Keratinocyte (primary cell): Measurements from ENCODE around the gene TAF1D.

ENCODE experiments used
- EZH2 ChIP-seq: IDR thresholded peaks from one replicate; pipeline ENCODE4 v1.6.1; 2012; ENCODE audit warnings: inconsistent platforms, mild to moderate bottlenecking, low read length, moderate library complexity
- TF ChIP-seq, protein P1 (sequence below), 3 experiments: IDR thresholded peaks in 1 of 3; conservative IDR thresholded peaks in 1 of 3; optimal IDR thresholded peaks in 1 of 3; 2 replicates in 2 of 3; 3 replicates in 1 of 3; pipeline versions ENCODE3 to v1.5.1; 2011; ENCODE audit warnings: low read length in 3 of 3, mild to moderate bottlenecking in 3 of 3, moderate library complexity in 2 of 3, control low read depth in 1 of 3, inconsistent platforms in 1 of 3; ENCODE audit not compliant: insufficient read depth in 2 of 3; ENCODE audit errors: extremely low read depth in 1 of 3

DNA sequence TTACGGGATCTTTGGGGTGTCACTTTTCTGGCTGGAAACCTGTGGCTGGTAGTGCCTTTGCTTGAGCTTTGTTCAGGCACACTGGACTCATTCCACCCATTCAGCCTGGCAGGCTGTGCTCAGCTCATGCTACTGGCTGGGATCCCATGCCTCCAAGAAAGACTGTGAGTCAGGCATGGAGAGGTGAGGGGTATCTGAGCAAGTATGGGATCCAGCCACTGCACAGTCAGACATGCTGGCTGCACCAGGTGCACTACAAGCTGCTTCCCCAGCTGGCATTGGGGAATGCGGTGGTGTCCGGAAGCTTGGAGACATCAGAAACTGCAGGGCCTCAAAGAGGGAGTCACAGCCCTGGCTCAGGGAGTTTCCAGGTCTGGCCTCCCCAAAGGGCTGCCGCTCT lies 30.8 kb upstream of the TAF1D start:
- TF ChIP-seq, protein P1, sequence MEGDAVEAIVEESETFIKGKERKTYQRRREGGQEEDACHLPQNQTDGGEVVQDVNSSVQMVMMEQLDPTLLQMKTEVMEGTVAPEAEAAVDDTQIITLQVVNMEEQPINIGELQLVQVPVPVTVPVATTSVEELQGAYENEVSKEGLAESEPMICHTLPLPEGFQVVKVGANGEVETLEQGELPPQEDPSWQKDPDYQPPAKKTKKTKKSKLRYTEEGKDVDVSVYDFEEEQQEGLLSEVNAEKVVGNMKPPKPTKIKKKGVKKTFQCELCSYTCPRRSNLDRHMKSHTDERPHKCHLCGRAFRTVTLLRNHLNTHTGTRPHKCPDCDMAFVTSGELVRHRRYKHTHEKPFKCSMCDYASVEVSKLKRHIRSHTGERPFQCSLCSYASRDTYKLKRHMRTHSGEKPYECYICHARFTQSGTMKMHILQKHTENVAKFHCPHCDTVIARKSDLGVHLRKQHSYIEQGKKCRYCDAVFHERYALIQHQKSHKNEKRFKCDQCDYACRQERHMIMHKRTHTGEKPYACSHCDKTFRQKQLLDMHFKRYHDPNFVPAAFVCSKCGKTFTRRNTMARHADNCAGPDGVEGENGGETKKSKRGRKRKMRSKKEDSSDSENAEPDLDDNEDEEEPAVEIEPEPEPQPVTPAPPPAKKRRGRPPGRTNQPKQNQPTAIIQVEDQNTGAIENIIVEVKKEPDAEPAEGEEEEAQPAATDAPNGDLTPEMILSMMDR (optimal IDR thresholded peaks at IDR 0.05 in 1 of 3, IDR thresholded peaks at IDR 0.05 in 1 of 3, conservative IDR thresholded peaks at IDR 0.05 in 1 of 3; ENCODE audit: extremely low read depth in 1 of 3, insufficient read depth in 2 of 3, low read length in 3 of 3) = no peak
- no peak for TF ChIP-seq EZH2
